Measurements from ENCODE around the gene FSTL4.

DNA sequence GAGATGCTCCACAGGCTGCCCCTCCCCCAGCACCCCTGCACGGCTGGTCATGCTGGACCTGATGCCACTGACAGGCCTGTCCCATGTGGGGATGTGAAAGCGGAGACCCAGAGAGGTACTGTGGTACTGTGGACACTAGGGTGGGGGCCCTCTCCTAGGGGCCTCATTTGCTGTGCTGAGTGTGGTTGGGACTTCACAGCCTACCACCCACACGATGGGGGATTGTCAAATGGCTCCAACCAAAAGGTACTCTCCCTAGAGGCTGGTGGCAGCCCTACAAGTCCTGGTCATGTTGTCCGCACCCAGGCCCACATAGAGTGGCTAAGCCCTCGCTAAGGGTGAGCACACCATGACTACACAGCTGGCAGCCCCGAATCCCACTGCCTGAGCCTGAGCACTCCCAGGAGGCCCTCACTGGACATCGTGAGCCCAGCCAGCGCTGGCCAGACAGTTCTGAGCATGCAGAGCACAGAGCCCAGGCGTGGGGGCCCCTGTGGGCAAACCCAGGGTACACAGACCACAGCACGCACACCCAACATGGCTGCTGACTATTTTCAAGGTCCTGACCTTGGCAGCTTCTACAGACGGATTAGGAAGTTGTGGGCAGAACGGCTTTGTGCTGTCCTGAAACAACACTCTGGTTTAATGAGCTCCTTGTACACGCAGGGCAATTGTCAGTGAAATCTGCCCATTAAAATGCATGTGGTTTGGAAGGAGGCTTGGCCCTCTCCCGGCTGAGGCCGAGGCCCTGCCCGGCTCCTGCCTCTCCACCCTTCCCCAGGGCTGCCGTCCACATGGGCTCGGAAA lies 346.4 kb downstream of the FSTL4 start:
- TF ChIP-seq, protein P1, sequence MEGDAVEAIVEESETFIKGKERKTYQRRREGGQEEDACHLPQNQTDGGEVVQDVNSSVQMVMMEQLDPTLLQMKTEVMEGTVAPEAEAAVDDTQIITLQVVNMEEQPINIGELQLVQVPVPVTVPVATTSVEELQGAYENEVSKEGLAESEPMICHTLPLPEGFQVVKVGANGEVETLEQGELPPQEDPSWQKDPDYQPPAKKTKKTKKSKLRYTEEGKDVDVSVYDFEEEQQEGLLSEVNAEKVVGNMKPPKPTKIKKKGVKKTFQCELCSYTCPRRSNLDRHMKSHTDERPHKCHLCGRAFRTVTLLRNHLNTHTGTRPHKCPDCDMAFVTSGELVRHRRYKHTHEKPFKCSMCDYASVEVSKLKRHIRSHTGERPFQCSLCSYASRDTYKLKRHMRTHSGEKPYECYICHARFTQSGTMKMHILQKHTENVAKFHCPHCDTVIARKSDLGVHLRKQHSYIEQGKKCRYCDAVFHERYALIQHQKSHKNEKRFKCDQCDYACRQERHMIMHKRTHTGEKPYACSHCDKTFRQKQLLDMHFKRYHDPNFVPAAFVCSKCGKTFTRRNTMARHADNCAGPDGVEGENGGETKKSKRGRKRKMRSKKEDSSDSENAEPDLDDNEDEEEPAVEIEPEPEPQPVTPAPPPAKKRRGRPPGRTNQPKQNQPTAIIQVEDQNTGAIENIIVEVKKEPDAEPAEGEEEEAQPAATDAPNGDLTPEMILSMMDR (IDR thresholded peaks at IDR 0.05), result no peak
- TF ChIP-seq POLR2A (IDR thresholded peaks at IDR 0.05), result no peak
- TF ChIP-seq EP300 (IDR thresholded peaks at IDR 0.05), result no peak
- no peak for TF ChIP-seq POLR2AphosphoS5 (IDR thresholded peaks at IDR 0.05)

Data from upper lobe of left lung (tissue), 4 donors.